K562 (cell line): ENCODE measurements around the gene RBMX. TPM values are rescaled to one million over a fixed set of nuclear protein-coding genes. Genes with fewer than 3 reads are reported as not detected.
"Not testable (repeated sequence)": the region's sequence is repeated elsewhere in the genome, so short reads cannot be mapped to it uniquely, and the experiment has no call there.

Source experiments
- ATAC-seq: fragments of 200-7000 bp; cut with Tn5 transposase; 3 replicates; pipeline ENCODE4 v1.9.1; 2020; ENCODE audit warnings: moderate library complexity
- BruUV-seq: library from RNA; stranded (reverse); fragments of 400-500 nt; replicated peaks from 2 replicates; lab custom pipeline; 2021; lab: Mats Ljungman, UMichigan
- CTCF ChIA-PET: fragments of 300-600 bp; formaldehyde crosslinking; extraction: SDS; loops from one replicate; lab custom pipeline; 2021; ENCODE audit warnings: low intra/inter-chr PET ratio; lab: Yijun Ruan, JAX
- POLR2A ChIA-PET: fragments of 300-600, 350-650 bp; sonication (Branson Sonifier 250); formaldehyde crosslinking; extraction: SDS; loops from one replicate; lab custom pipeline; 2021; ENCODE audit warnings: antibody characterized with exemption, inconsistent platforms; lab: Yijun Ruan, JAX
- DNase-seq, 4 experiments: peaks; one replicate each; pipeline versions ENCODE4 v3.0.0 to v3.0.0-alpha.2; 2011 to 2018; ENCODE audit warnings: low spot score in 3 of 4, mixed read lengths in 3 of 4; ENCODE audit errors: extremely low read depth in 1 of 4
- FAIRE-seq: peaks from 2 replicates; lab custom pipeline; 2011; peaks lifted over from hg19 to GRCh38; lab: Jason Lieb, UNC
- H2AFZ ChIP-seq: 2 replicates; pipeline ENCODE4 v1.6.0; 2011; ENCODE audit warnings: low read depth, low read length, control low read depth, inconsistent platforms
- H3K27ac ChIP-seq: fragments of 200-600 bp; 3 replicates; pipeline ENCODE4 v1.8.0; 2011; ENCODE audit warnings: low read depth, mild to moderate bottlenecking, control low read depth, inconsistent platforms, low read length, moderate library complexity, mixed read lengths; ENCODE audit errors: extremely low read depth
- H3K27me3 ChIP-seq, 2 experiments: fragments of 300-600 bp in 1 of 2; 2 replicates in 1 of 2; 3 replicates in 1 of 2; pipeline versions ENCODE4 v1.6.0 to v1.8.0; 2011; ENCODE audit warnings: inconsistent platforms in 2 of 2, low read length in 2 of 2, mild to moderate bottlenecking in 1 of 2, mixed read lengths in 1 of 2, moderate library complexity in 1 of 2; ENCODE audit not compliant: control insufficient read depth in 2 of 2, insufficient read depth in 2 of 2
- H3K36me3 ChIP-seq: fragments of 300-600 bp; 3 replicates; pipeline ENCODE4 v1.8.0; 2011; ENCODE audit warnings: mild to moderate bottlenecking, low read length, inconsistent platforms; ENCODE audit not compliant: control insufficient read depth, insufficient read depth
- H3K4me1 ChIP-seq, 2 experiments: fragments of 200-600 bp in 1 of 2; replicated peaks in 1 of 2; 2 replicates in 1 of 2; 3 replicates in 1 of 2; pipeline versions ENCODE4 v1.5.1 to v1.8.0; 2011; ENCODE audit warnings: inconsistent platforms in 2 of 2, low read length in 2 of 2, mild to moderate bottlenecking in 1 of 2, mixed read lengths in 1 of 2, moderate library complexity in 1 of 2; ENCODE audit not compliant: control insufficient read depth in 2 of 2, insufficient read depth in 2 of 2
- H3K4me2 ChIP-seq: 2 replicates; pipeline ENCODE4 v1.6.1; 2011; ENCODE audit warnings: low read length, control low read depth, inconsistent platforms, mixed read lengths; ENCODE audit not compliant: insufficient read depth
- H3K4me3 ChIP-seq: fragments of 200-600 bp; sonication (generic), shearing (Covaris generic); 2 replicates; pipeline ENCODE4 v1.5.1; 2016; ENCODE audit warnings: control low read depth, inconsistent platforms
- H3K79me2 ChIP-seq: fragments of 200-600 bp; 3 replicates; pipeline ENCODE4 v1.8.0; 2011; ENCODE audit warnings: low read length, inconsistent platforms; ENCODE audit not compliant: control insufficient read depth, insufficient read depth
- H3K9ac ChIP-seq, 2 experiments: 2 replicates each; pipeline versions ENCODE4 v1.6.0 to v1.6.1; 2011; ENCODE audit warnings: low read depth in 2 of 2, low read length in 2 of 2, control low read depth in 1 of 2, inconsistent platforms in 1 of 2, mild to moderate bottlenecking in 1 of 2, mixed read lengths in 1 of 2; ENCODE audit not compliant: insufficient read depth in 1 of 2
- H3K9me1 ChIP-seq: one replicate; pipeline ENCODE4 v1.6.0; 2011; ENCODE audit warnings: inconsistent platforms, mild to moderate bottlenecking, low read length, moderate library complexity; ENCODE audit not compliant: control insufficient read depth, insufficient read depth
- H3K9me3 ChIP-seq: replicated peaks from 2 replicates; pipeline ENCODE4 v1.5.1; 2011; ENCODE audit warnings: low read depth, low read length, inconsistent platforms; ENCODE audit not compliant: control insufficient read depth, insufficient read depth
- H4K20me1 ChIP-seq: replicated peaks from 2 replicates; pipeline ENCODE4 v1.6.1; 2011; ENCODE audit warnings: low read length, inconsistent platforms, mixed read lengths; ENCODE audit not compliant: control insufficient read depth, insufficient read depth
- ARID1B ChIP-seq: fragments of 450-650 bp; IDR thresholded peaks from 2 replicates; pipeline ENCODE4 v1.6.1; 2016; ENCODE audit warnings: antibody characterized with exemption, mild to moderate bottlenecking, inconsistent platforms
- BCOR ChIP-seq: fragments of 450-650 bp; IDR thresholded peaks from 2 replicates; pipeline ENCODE4 v1.6.1; 2016
- CBFA2T2 ChIP-seq: fragments of 450-650 bp; conservative IDR thresholded peaks from 2 replicates; pipeline ENCODE4 v1.6.1; 2017; ENCODE audit warnings: mild to moderate bottlenecking
- CREM ChIP-seq: IDR thresholded peaks from 2 replicates; pipeline ENCODE4 v1.6.1; 2014; ENCODE audit warnings: antibody characterized with exemption, low read depth
- CXXC5 ChIP-seq: fragments of 250-450 bp; sonication (Bioruptor Pico); IDR thresholded peaks from 2 replicates; pipeline ENCODE4 v1.8.0; 2022; ENCODE audit warnings: inconsistent platforms, mild to moderate bottlenecking, moderate library complexity
- DACH1 ChIP-seq: fragments of 450-650 bp; IDR thresholded peaks from 2 replicates; pipeline ENCODE4 v1.6.1; 2018; ENCODE audit not compliant: partially characterized antibody
- DPF2 ChIP-seq: fragments of 450-650 bp; IDR thresholded peaks from 2 replicates; pipeline ENCODE4 v1.6.1; 2016
- EGR1 ChIP-seq: fragments of 450-650 bp; conservative IDR thresholded peaks from 2 replicates; pipeline ENCODE4 v1.6.1; 2017; ENCODE audit warnings: mild to moderate bottlenecking
- FOXK2 ChIP-seq, 2 experiments: fragments of 450-650 bp; IDR thresholded peaks in 1 of 2; conservative IDR thresholded peaks in 1 of 2; 2 replicates each; pipeline ENCODE4 v1.6.1; 2016; ENCODE audit warnings: low read depth in 2 of 2, mild to moderate bottlenecking in 1 of 2
- HDAC1 ChIP-seq, 2 experiments: fragments of 450-650 bp; IDR thresholded peaks; 2 replicates each; pipeline ENCODE4 v1.6.1; 2016 to 2017; ENCODE audit warnings: inconsistent platforms in 1 of 2, mild to moderate bottlenecking in 1 of 2, moderate library complexity in 1 of 2
- HDAC2 ChIP-seq: fragments of 450-650 bp; IDR thresholded peaks from 2 replicates; pipeline ENCODE4 v1.6.1; 2016; ENCODE audit warnings: mild to moderate bottlenecking
- KDM1A ChIP-seq, 2 experiments: fragments of 450-650 bp; IDR thresholded peaks; 2 replicates each; pipeline ENCODE4 v1.6.1; 2016; ENCODE audit warnings: mild to moderate bottlenecking in 2 of 2
- KLF16 ChIP-seq: IDR thresholded peaks from 2 replicates; pipeline ENCODE4 v1.6.1; 2016; ENCODE audit warnings: antibody characterized with exemption
- NCOR1 ChIP-seq: fragments of 450-650 bp; IDR thresholded peaks from 2 replicates; pipeline ENCODE4 v1.6.1; 2016; ENCODE audit warnings: mild to moderate bottlenecking, moderate library complexity
- NFRKB ChIP-seq: fragments of 450-650 bp; IDR thresholded peaks from 2 replicates; pipeline ENCODE4 v1.6.1; 2016; ENCODE audit warnings: low read depth
- SMAD4 ChIP-seq: fragments of 250-450 bp; sonication (Bioruptor Pico); conservative IDR thresholded peaks from 2 replicates; pipeline ENCODE4 v1.8.0; 2021; ENCODE audit warnings: inconsistent platforms, mild to moderate bottlenecking, moderate library complexity
- SMARCA4 ChIP-seq: fragments of 450-650 bp; IDR thresholded peaks from 2 replicates; pipeline ENCODE4 v1.6.1; 2016
- SMARCE1 ChIP-seq: fragments of 450-650 bp; IDR thresholded peaks from 2 replicates; pipeline ENCODE4 v1.7.1; 2016; ENCODE audit warnings: mild to moderate bottlenecking
- TAL1 ChIP-seq: fragments of 450-650 bp; IDR thresholded peaks from 2 replicates; pipeline ENCODE4 v1.6.1; 2016; ENCODE audit warnings: mild to moderate bottlenecking
- TEAD4 ChIP-seq, 2 experiments: sonication (generic) in 1 of 2; formaldehyde crosslinking in 1 of 2; IDR thresholded peaks; 2 replicates each; pipeline versions ENCODE4 v1.6.1 to v1.8.0; 2012 to 2022; ENCODE audit warnings: borderline replicate concordance in 1 of 2, inconsistent platforms in 1 of 2, low read length in 1 of 2, mild to moderate bottlenecking in 1 of 2, missing genetic modification reagents in 1 of 2
- TRIM24 ChIP-seq, 2 experiments: fragments of 450-650 bp; IDR thresholded peaks; 2 replicates each; pipeline ENCODE4 v1.6.1; 2016
- ZNF592 ChIP-seq: fragments of 450-650 bp; IDR thresholded peaks from 2 replicates; pipeline ENCODE4 v1.6.1; 2017; ENCODE audit warnings: antibody characterized with exemption, mild to moderate bottlenecking
- WGBS: fragments of 100-300 bp; shearing (Covaris generic); methylation state at CpG from one replicate; pipeline ENCODE4 v1.1.6; 2016; ENCODE audit warnings: low coverage, mixed read lengths; ENCODE audit not compliant: insufficient coverage; ENCODE audit errors: missing lambda C conversion rate; 5-methylcytosine and 5-hydroxymethylcytosine counted together
- in situ Hi-C: fragments of 300-500 bp; cut with MboI; formaldehyde crosslinking; loops from 4 replicates; pipeline ENCODE4 v1.15.0; 2018; ENCODE audit warnings: inconsistent platforms, mixed read lengths
- intact Hi-C: fragments of 100-400 bp; cut with micrococcal nuclease; formaldehyde crosslinking; loops from 2 replicates; pipeline ENCODE4 v1.14.2; 2022
- polyA plus RNA-seq, 8 experiments: library from polyadenylated mRNA; depleted of rRNA in 4 of 8; stranded (reverse) in 5 of 8; unstranded in 3 of 8; fragments of >200 nt; fragmentation: Nextera tagmentation in 2 of 8; fragmentation: Illumina TruSeq in 1 of 8; extraction: Ambion mirVana in 2 of 8; extraction: Trizol in 1 of 8; gene quantifications; 2 replicates each; pipeline versions ENCODE4 v1.2.1 to v1.2.3, GENCODE V29; 2011 to 2014; ENCODE audit warnings: inconsistent platforms in 1 of 8, missing spikeins in 1 of 8
- total RNA-seq, 7 experiments: library from RNA; depleted of rRNA in 6 of 7; stranded (reverse); fragments of >200 nt in 6 of 7; fragmentation: Illumina TruSeq in 2 of 7; extraction: Trizol in 2 of 7; gene quantifications; 2 replicates each; pipeline versions ENCODE4 v1.2.1 to v1.2.3, GENCODE V29; 2011 to 2021; ENCODE audit warnings: low replicate concordance in 1 of 7

RBMX gene
- total and polyA plus RNA-seq, 9 of the 15 experiments (the other 6 are each of a cell fraction or from before 2014, with no cell fraction given): 405 to 671 (median 540) TPM

DNA sequence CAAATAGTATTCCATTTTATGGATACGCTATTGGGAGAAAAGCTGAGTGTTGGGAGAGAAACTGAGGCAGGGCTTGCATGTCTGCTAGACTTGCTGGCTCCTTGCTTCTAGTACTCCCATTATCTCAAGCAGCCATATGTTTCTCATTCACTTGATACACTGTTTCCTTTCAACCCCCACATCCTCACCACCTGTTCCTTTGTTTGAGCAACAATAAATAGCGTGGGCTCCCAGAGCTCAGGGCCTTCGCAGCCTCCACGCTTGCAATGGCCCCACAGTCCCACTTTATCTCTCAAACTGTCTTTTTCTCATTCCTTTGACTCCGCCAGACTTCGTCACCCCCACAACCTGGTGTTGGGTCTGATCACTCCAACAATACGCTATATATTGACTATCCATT is 18.2 kb upstream of the RBMX start:
- H3K9me3 ChIP-seq; CTCF ChIA-PET; H3K4me3 ChIP-seq; H3K79me2 ChIP-seq; H3K27me3 ChIP-seq; intact Hi-C loops; H3K36me3 ChIP-seq; BruUV-seq; in situ Hi-C loops; H4K20me1 ChIP-seq; H3K9me1 ChIP-seq; TF ChIP-seq TEAD4 (CRISPR knock-in tag; IDR thresholded peaks at IDR 0.05; ENCODE audit: borderline replicate concordance): not testable (repeated sequence)
- DNase-seq (peak in 1 of 4 experiments; percentile 66), FAIRE-seq (peak; percentile 32), ATAC-seq (peak; percentile 49)
- Histone ChIP-seq H3K4me2 (peak overlapping the region; percentile 18; the same call in 1 of the 2 replicates), H3K4me1 (peaks cover 14 to 32% of the 10 kb centered on the region in 2 experiments), H3K27ac (peak overlapping the region; percentile 42; the same call in 1 of the 3 replicates), H2AFZ (peak overlapping the region; percentile 42), H3K9ac (peak overlapping the region in 1 of 2 experiments; percentile 13; a peak in 2 of 4 replicates)
- POLR2A ChIA-PET: interaction anchor here (0.7 to 1.5 kb wide), 5 partner anchors 9 to 20 kb away, joined by 3 to 6 read pairs (median 6); partner anchors contain the start of gene RBMX
- 22% methylated on average over 7 of the region's 7 CpGs for WGBS
- TF ChIP-seq EGR1: peak; percentile 80
- TF ChIP-seq NCOR1: peak; percentile 61
- TF ChIP-seq TAL1: peak; percentile 68
- TF ChIP-seq HDAC2: 0 out of 2 replicates have a peak, but pooled peaks have one; percentile 18
- TF ChIP-seq ZNF592: peak; percentile 67; the same call in 1 of the 2 replicates
- peak in 1 of 2 experiments; percentile 47; a peak in 1 of 4 replicates for TF ChIP-seq KDM1A (IDR thresholded peaks at IDR 0.05)
- TF ChIP-seq TEAD4 (IDR thresholded peaks at IDR 0.05; ENCODE audit: low read length): peak; percentile 48; the same call in 1 of the 2 replicates
- peak; percentile 84 for TF ChIP-seq CBFA2T2
- TF ChIP-seq DACH1: peak; percentile 44
- TF ChIP-seq ARID1B: peak; percentile 85
- peak in 1 of 2 experiments; percentile 38; a peak in 2 of 4 replicates for TF ChIP-seq TRIM24 (IDR thresholded peaks at IDR 0.05)
- 0 out of 2 replicates have a peak, but pooled peaks have one; percentile 6 for TF ChIP-seq CREM
- peak; percentile 20; the same call in 1 of the 2 replicates for TF ChIP-seq KLF16
- peak; percentile 66; the same call in 1 of the 2 replicates for TF ChIP-seq DPF2
- TF ChIP-seq FOXK2 (conservative IDR thresholded peaks at IDR 0.05 in 1 of 2, IDR thresholded peaks at IDR 0.05 in 1 of 2; ENCODE audit: low read depth in 2 of 2): 0 out of 4 replicates have a peak, but pooled peaks of 1 of the 2 experiments have one; percentile 16
- TF ChIP-seq BCOR: 0 out of 2 replicates have a peak, but pooled peaks have one; percentile 48
- TF ChIP-seq HDAC1 (IDR thresholded peaks at IDR 0.05): peak in 1 of 2 experiments; percentile 25; a peak in 1 of 4 replicates
- TF ChIP-seq NFRKB: peak; percentile 41; the same call in 1 of the 2 replicates
- peak; percentile 44; the same call in 1 of the 2 replicates for TF ChIP-seq SMAD4
- 0 out of 2 replicates have a peak, but pooled peaks have one; percentile 45 for TF ChIP-seq SMARCA4
- 0 out of 2 replicates have a peak, but pooled peaks have one; percentile 23 for TF ChIP-seq CXXC5
- TF ChIP-seq SMARCE1: peak; percentile 21; the same call in 1 of the 2 replicates
